Prostate gland (tissue), 2 donors: ENCODE data around the gene MED16.

ENCODE experiments used
- POLR2A ChIP-seq: fragments of 450-650 bp; IDR thresholded peaks from one replicate; pipeline ENCODE4 v1.6.1; 2016; ENCODE audit warnings: antibody characterized with exemption, mild to moderate bottlenecking
- POLR2AphosphoS5 ChIP-seq: sonication (generic); formaldehyde crosslinking; IDR thresholded peaks from one replicate; pipeline ENCODE4 v1.6.1; 2017; ENCODE audit warnings: antibody characterized with exemption
- TF ChIP-seq, protein P1 (sequence below), 4 experiments: fragments of 200-600 bp in 2 of 4; fragments of 450-650 bp in 2 of 4; sonication (generic) in 2 of 4; IDR thresholded peaks; 1 replicate in 3 of 4; 2 replicates in 1 of 4; pipeline ENCODE4 v1.5.1; 2016 to 2019; ENCODE audit warnings: antibody characterized with exemption in 4 of 4, mild to moderate bottlenecking in 2 of 4, moderate library complexity in 2 of 4

GRCh38 chr19:829129-829758 lies 63.7 kb downstream of the MED16 start:
- TF ChIP-seq, protein P1, sequence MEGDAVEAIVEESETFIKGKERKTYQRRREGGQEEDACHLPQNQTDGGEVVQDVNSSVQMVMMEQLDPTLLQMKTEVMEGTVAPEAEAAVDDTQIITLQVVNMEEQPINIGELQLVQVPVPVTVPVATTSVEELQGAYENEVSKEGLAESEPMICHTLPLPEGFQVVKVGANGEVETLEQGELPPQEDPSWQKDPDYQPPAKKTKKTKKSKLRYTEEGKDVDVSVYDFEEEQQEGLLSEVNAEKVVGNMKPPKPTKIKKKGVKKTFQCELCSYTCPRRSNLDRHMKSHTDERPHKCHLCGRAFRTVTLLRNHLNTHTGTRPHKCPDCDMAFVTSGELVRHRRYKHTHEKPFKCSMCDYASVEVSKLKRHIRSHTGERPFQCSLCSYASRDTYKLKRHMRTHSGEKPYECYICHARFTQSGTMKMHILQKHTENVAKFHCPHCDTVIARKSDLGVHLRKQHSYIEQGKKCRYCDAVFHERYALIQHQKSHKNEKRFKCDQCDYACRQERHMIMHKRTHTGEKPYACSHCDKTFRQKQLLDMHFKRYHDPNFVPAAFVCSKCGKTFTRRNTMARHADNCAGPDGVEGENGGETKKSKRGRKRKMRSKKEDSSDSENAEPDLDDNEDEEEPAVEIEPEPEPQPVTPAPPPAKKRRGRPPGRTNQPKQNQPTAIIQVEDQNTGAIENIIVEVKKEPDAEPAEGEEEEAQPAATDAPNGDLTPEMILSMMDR (IDR thresholded peaks at IDR 0.05) = no peak
- TF ChIP-seq POLR2A = no peak
- no peak for TF ChIP-seq POLR2AphosphoS5
